Suprapubic skin (tissue), 4 donors: ENCODE data around the gene MICU1. TPM values are rescaled to one million over a fixed set of nuclear protein-coding genes. Genes with fewer than 3 reads are reported as not detected.
"Not testable (repeated sequence)": the region's sequence is repeated elsewhere in the genome, so short reads cannot be mapped to it uniquely, and the experiment has no call there.

Experiments
- DNase-seq, 2 donors: peaks; one replicate each; pipeline ENCODE4 v3.0.0-alpha.2; 2019; ENCODE audit warnings: low spot score in 2 of 2
- H3K27ac ChIP-seq: fragments of 200-600 bp; sonication (generic); one replicate; pipeline ENCODE4 v1.5.1; 2019
- H3K27me3 ChIP-seq: fragments of 200-600 bp; sonication (generic); one replicate; pipeline ENCODE4 v1.5.1; 2019
- H3K36me3 ChIP-seq: fragments of 200-600 bp; sonication (generic); one replicate; pipeline ENCODE4 v1.5.1; 2019
- H3K4me1 ChIP-seq: fragments of 200-600 bp; sonication (generic); one replicate; pipeline ENCODE4 v1.5.1; 2019
- H3K4me3 ChIP-seq: fragments of 200-600 bp; sonication (generic); one replicate; pipeline ENCODE4 v1.5.1; 2019; ENCODE audit warnings: mild to moderate bottlenecking
- H3K9me3 ChIP-seq: fragments of 200-600 bp; sonication (generic); one replicate; pipeline ENCODE4 v1.5.1; 2019
- EP300 ChIP-seq: sonication (generic); formaldehyde crosslinking; IDR thresholded peaks from one replicate; pipeline ENCODE4 v1.6.1; 2017; ENCODE audit warnings: antibody characterized with exemption
- POLR2A ChIP-seq, 2 donors: fragments of 450-650 bp; IDR thresholded peaks; one replicate each; pipeline ENCODE4 v1.6.1; 2017; ENCODE audit warnings: antibody characterized with exemption in 2 of 2, mild to moderate bottlenecking in 2 of 2, moderate library complexity in 2 of 2
- POLR2AphosphoS5 ChIP-seq, 3 donors: sonication (generic); formaldehyde crosslinking; IDR thresholded peaks; one replicate each; pipeline ENCODE4 v1.6.1; 2017; ENCODE audit warnings: antibody characterized with exemption in 3 of 3
- WGBS: methylation state at CpG from one replicate; pipeline ENCODE4 v1.1.5; 2018; 5-methylcytosine and 5-hydroxymethylcytosine counted together
- total RNA-seq, 4 donors: library from RNA; depleted of rRNA; stranded (reverse); fragments of >200 nt; gene quantifications; one replicate each; pipeline ENCODE4 v1.1.0, GENCODE V29; 2016
- TF ChIP-seq, protein P1 (sequence below), 2 donors: fragments of 200-600 bp in 1 of 2; fragments of 450-650 bp in 1 of 2; sonication (generic) in 1 of 2; IDR thresholded peaks; one replicate each; pipeline ENCODE4 v1.5.1; 2016 to 2019; ENCODE audit warnings: antibody characterized with exemption in 2 of 2, mild to moderate bottlenecking in 1 of 2, moderate library complexity in 1 of 2

Gene MICU1
- total RNA-seq, 4 donors from 2014 or later, result 34.1 to 37.6 (median 35.6) TPM

DNA sequence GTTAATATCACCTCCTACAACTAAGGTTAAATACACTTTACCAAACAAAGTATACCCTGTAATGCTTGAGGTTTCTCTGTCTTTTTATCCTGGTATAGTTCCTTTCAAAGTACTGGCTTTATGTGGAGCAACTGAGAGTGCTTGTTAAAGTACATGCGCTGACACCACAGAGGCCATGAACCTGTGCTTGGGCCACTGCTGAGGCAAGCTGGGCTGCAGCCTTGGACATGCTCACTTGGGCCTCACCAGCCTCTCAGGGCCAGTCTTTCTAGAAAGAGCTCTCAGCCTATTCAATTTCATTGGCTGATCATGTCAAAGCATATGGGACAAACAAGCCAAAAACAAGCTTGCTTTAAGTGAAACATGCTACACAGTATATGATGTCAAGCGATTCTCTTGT lies 145.0 kb downstream of the MICU1 start:
- H3K4me3 ChIP-seq, result no peak overlapping the region
- no peak for DNase-seq
- H3K4me1 ChIP-seq, result no peaks in the 10 kb centered on the region
- WGBS, result 83% methylated on average over 2 of the region's 2 CpGs
- H3K9me3 ChIP-seq, result no peaks in the 10 kb centered on the region
- H3K27me3 ChIP-seq, result no peaks in the 10 kb centered on the region
- H3K27ac ChIP-seq, result no peak overlapping the region
- peaks cover 12% of the 10 kb centered on the region for H3K36me3 ChIP-seq
- TF ChIP-seq POLR2AphosphoS5 (IDR thresholded peaks at IDR 0.05) (no peak), POLR2A (IDR thresholded peaks at IDR 0.05) (no peak), EP300 (no peak)
- TF ChIP-seq, protein P1, sequence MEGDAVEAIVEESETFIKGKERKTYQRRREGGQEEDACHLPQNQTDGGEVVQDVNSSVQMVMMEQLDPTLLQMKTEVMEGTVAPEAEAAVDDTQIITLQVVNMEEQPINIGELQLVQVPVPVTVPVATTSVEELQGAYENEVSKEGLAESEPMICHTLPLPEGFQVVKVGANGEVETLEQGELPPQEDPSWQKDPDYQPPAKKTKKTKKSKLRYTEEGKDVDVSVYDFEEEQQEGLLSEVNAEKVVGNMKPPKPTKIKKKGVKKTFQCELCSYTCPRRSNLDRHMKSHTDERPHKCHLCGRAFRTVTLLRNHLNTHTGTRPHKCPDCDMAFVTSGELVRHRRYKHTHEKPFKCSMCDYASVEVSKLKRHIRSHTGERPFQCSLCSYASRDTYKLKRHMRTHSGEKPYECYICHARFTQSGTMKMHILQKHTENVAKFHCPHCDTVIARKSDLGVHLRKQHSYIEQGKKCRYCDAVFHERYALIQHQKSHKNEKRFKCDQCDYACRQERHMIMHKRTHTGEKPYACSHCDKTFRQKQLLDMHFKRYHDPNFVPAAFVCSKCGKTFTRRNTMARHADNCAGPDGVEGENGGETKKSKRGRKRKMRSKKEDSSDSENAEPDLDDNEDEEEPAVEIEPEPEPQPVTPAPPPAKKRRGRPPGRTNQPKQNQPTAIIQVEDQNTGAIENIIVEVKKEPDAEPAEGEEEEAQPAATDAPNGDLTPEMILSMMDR (IDR thresholded peaks at IDR 0.05), result no peak

DNA sequence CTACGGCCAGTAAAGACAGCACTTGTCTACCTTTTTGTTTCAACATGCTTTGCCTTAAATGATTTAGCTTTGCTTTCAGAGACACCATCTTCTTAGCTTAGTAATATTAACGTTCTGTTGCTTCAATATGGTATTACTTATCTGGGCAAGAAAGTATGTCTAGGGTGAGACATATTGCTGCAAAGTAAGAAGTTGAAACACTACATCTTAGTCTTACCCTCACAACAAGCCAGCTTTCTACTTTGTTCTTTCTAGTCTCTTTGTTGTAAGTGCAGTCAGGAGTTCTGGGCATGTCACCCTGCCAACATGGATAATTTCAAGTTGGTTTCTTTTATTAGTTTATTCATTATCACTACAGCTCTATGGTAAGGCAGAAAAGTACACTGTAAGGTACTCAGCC lies 148.4 kb downstream of the MICU1 start:
- Histone ChIP-seq H3K4me1 (no peaks in the 10 kb centered on the region), H3K4me3 (no peak overlapping the region), H3K27ac (no peak overlapping the region), H3K36me3 (peaks cover 39% of the 10 kb centered on the region), H3K9me3 (no peaks in the 10 kb centered on the region), H3K27me3 (no peaks in the 10 kb centered on the region)
- TF ChIP-seq POLR2A (IDR thresholded peaks at IDR 0.05), result no peak
- no peak for TF ChIP-seq EP300
- no peak for TF ChIP-seq POLR2AphosphoS5 (IDR thresholded peaks at IDR 0.05)
- TF ChIP-seq, protein P1 (IDR thresholded peaks at IDR 0.05), result no peak
- 87% methylated on average over 2 of the region's 2 CpGs for WGBS
- DNase-seq, result no peak

DNA sequence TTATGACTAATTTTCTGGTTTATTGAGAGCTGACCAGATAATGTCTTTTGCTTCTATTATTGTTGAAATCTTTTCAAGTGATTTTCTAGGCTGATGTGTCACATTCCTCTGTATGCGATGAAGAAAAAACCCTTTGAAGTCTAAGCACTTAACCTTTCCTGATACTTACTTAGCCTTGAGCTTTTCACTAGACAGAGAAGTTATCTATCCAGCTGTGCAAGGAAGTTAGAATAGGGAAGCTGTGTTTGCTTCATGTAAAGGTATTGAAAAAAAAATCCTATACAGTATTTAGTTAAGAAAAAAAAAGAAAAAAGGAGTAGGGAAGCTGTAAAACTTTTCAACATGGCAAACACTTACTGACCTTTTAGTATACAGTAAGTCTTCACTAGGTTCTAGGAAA lies 153.6 kb downstream of the MICU1 start:
- no peak for DNase-seq
- no peaks in the 10 kb centered on the region for H3K4me1 ChIP-seq
- no peak overlapping the region for H3K4me3 ChIP-seq
- peaks cover 61% of the 10 kb centered on the region for H3K36me3 ChIP-seq
- no peak overlapping the region for H3K27ac ChIP-seq
- WGBS, result 94% methylated on average over 1 of the region's 1 CpG
- H3K9me3 ChIP-seq, result no peaks in the 10 kb centered on the region
- TF ChIP-seq POLR2AphosphoS5 (IDR thresholded peaks at IDR 0.05) (no peak), EP300 (no peak), POLR2A (IDR thresholded peaks at IDR 0.05) (no peak)
- TF ChIP-seq, protein P1 (IDR thresholded peaks at IDR 0.05), result no peak
- no peaks in the 10 kb centered on the region for H3K27me3 ChIP-seq

DNA sequence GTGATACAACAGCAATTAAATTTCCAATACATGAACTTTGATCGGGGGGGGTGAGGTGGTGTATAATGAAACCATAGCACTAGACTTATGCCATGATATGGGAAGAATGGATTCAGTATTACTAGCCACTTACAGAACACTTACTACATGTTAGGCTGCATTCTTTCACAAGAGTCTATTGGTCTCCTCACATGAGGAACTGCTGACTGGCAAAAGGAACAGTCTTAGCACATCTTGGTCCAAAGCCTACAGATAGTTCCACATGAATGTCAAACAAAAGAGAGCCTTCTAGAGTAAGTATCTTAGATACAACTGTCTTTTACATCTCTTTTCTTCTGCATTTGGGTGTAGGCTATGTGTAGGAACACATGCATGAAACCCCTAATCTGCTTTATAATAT lies 155.2 kb downstream of the MICU1 start:
- DNase-seq, result no peak
- Histone ChIP-seq H3K4me3 (no peak overlapping the region), H3K36me3 (peaks cover 47% of the 10 kb centered on the region), H3K9me3 (no peaks in the 10 kb centered on the region), H3K4me1 (no peaks in the 10 kb centered on the region), H3K27ac (no peak overlapping the region), H3K27me3 (no peaks in the 10 kb centered on the region)
- TF ChIP-seq POLR2AphosphoS5 (IDR thresholded peaks at IDR 0.05), result no peak
- TF ChIP-seq, protein P1 (IDR thresholded peaks at IDR 0.05), result no peak
- no peak for TF ChIP-seq POLR2A (IDR thresholded peaks at IDR 0.05)
- TF ChIP-seq EP300, result no peak
- 100% methylated on average over 1 of the region's 1 CpG for WGBS

DNA sequence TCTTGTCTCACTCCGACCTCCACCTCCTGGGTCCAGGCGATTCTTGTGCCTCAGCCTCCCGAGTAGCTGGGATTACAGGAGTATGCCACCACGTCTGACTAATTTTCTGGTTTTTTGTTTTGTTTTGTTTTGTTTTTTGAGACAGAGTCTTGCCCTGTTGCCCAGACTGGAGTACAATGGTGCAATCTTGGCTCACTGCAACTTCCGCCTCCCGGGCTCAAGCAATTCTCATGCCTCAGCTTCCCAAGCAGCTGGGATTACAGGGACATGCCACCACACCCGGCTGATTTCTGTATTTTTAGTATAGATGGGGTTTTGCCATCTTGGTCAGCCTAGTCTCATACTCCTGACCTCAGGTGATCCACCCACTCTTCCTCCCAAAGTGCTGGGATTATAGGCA lies 158.8 kb downstream of the MICU1 start:
- H3K4me1 ChIP-seq, H3K27ac ChIP-seq, H3K9me3 ChIP-seq, H3K4me3 ChIP-seq, DNase-seq, H3K27me3 ChIP-seq: not testable (repeated sequence)
- over 99% methylated on average over 7 of the region's 7 CpGs for WGBS
- peaks cover 26% of the 10 kb centered on the region for H3K36me3 ChIP-seq

DNA sequence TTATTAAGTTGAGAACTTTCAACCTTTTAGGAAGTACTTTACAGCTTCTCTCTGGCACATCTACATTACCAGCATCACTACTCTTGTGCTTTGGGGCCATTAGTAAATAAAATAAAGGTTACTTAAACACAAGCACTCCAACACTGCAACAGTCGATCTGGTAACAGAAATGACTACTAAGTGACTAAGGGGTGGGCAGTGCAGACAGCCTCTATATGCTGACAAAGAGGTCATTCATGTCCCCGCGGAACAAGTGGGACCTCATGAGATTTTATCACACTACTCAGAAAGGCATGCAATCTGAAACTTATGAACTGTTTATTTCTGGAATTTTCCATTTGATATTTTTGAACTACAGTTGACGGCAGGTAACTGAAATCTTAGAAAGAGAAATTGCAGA lies 159.9 kb downstream of the MICU1 start:
- Histone ChIP-seq H3K4me1 (no peaks in the 10 kb centered on the region), H3K27me3 (no peaks in the 10 kb centered on the region), H3K4me3 (no peak overlapping the region), H3K27ac (no peak overlapping the region), H3K36me3 (peaks cover 17% of the 10 kb centered on the region), H3K9me3 (no peaks in the 10 kb centered on the region)
- no peak for DNase-seq
- WGBS, result 87% methylated on average over 4 of the region's 4 CpGs
- TF ChIP-seq, protein P1 (IDR thresholded peaks at IDR 0.05), result no peak
- TF ChIP-seq EP300, result no peak
- no peak for TF ChIP-seq POLR2A (IDR thresholded peaks at IDR 0.05)
- no peak for TF ChIP-seq POLR2AphosphoS5 (IDR thresholded peaks at IDR 0.05)
